B cell (primary cell): ENCODE results near the gene SPRY4. TPM values are rescaled to one million over a fixed set of nuclear protein-coding genes. Genes with fewer than 3 reads are reported as not detected.

Experiments
- ATAC-seq: fragments of 200-7000 bp; cut with Tn5 transposase; one replicate; pipeline ENCODE4 v1.10.0; 2021; ENCODE audit warnings: low read depth, mild to moderate bottlenecking, moderate number of reproducible peaks, moderate library complexity
- CTCF ChIA-PET: fragments of 350-600 bp; sonication (Branson Sonifier 250); formaldehyde crosslinking; loops from one replicate; lab custom pipeline; 2021; ENCODE audit warnings: antibody characterized with exemption, inconsistent platforms; lab: Charles Lee
- POLR2A ChIA-PET: fragments of 350-600 bp; sonication (Branson Sonifier 250); formaldehyde crosslinking; loops from one replicate; lab custom pipeline; 2021; ENCODE audit warnings: antibody characterized with exemption; lab: Charles Lee
- DNase-seq: peaks from one replicate; pipeline ENCODE4 v3.0.0; 2013
- H2AFZ ChIP-seq: 2 replicates; pipeline ENCODE4 v1.6.1; 2012; ENCODE audit warnings: mild to moderate bottlenecking, low read depth, low read length; ENCODE audit not compliant: insufficient read depth, poor library complexity, severe bottlenecking
- H3K27ac ChIP-seq, 2 donors: 1 replicate in 1 of 2; 2 replicates in 1 of 2; pipeline ENCODE4 v1.5.1; 2012 to 2013; ENCODE audit warnings: low read length in 2 of 2, mild to moderate bottlenecking in 2 of 2, moderate library complexity in 1 of 2
- H3K27me3 ChIP-seq, 4 experiments: fragments of 200-600 bp in 1 of 4; sonication (generic) in 1 of 4; replicated peaks in 1 of 4; 1 replicate in 2 of 4; 2 replicates in 2 of 4; pipeline versions ENCODE4 v1.6.1 to v1.7.0; 2013 to 2016; ENCODE audit warnings: low read length in 3 of 4, mild to moderate bottlenecking in 2 of 4, mixed read lengths in 1 of 4, moderate library complexity in 1 of 4; ENCODE audit not compliant: insufficient read depth in 4 of 4, control insufficient read depth in 3 of 4; ENCODE audit errors: control extremely low read depth in 1 of 4
- H3K36me3 ChIP-seq, 2 experiments: replicated peaks in 1 of 2; 1 replicate in 1 of 2; 2 replicates in 1 of 2; pipeline versions ENCODE4 v1.6.1 to v1.7.1; 2013; ENCODE audit warnings: low read length in 1 of 2; ENCODE audit not compliant: insufficient read depth in 2 of 2, control insufficient read depth in 1 of 2; ENCODE audit errors: control extremely low read depth in 1 of 2, extremely low read depth in 1 of 2
- H3K4me1 ChIP-seq, 2 donors: fragments of 200-600 bp in 1 of 2; sonication (generic) in 1 of 2; 1 replicate in 1 of 2; 2 replicates in 1 of 2; pipeline versions ENCODE4 v1.5.1 to v1.6.1; 2013 to 2017; ENCODE audit warnings: low read length in 2 of 2; ENCODE audit not compliant: control insufficient read depth in 2 of 2, insufficient read depth in 2 of 2
- H3K4me2 ChIP-seq: replicated peaks from 2 replicates; pipeline ENCODE3; 2012; ENCODE audit warnings: mild to moderate bottlenecking, low read depth, low read length; ENCODE audit not compliant: poor library complexity, severe bottlenecking
- H3K4me3 ChIP-seq, 5 experiments: fragments of 200-600 bp in 1 of 5; sonication (generic) in 1 of 5; 1 replicate in 3 of 5; 2 replicates in 2 of 5; pipeline versions ENCODE4 v1.5.1 to v1.7.0; 2011 to 2016; ENCODE audit warnings: low read length in 4 of 5, mild to moderate bottlenecking in 4 of 5, low read depth in 2 of 5, control low read depth in 1 of 5, moderate library complexity in 1 of 5; ENCODE audit not compliant: insufficient read depth in 1 of 5; ENCODE audit errors: control extremely low read depth in 1 of 5, extremely low read depth in 1 of 5
- H3K79me2 ChIP-seq: fragments of 200-600 bp; sonication (generic); one replicate; pipeline ENCODE4 v1.6.0; 2016; ENCODE audit warnings: low read length; ENCODE audit not compliant: control insufficient read depth, insufficient read depth
- H3K9ac ChIP-seq: fragments of 200-600 bp; sonication (generic); 2 replicates; pipeline ENCODE4 v1.6.1; 2017; ENCODE audit warnings: mild to moderate bottlenecking, low read length, moderate library complexity
- H3K9me3 ChIP-seq, 3 donors: one replicate each; pipeline versions ENCODE4 v1.6.1 to v1.7.1; 2013; ENCODE audit warnings: low read length in 2 of 3; ENCODE audit not compliant: control insufficient read depth in 2 of 3, insufficient read depth in 1 of 3; ENCODE audit errors: control extremely low read depth in 1 of 3
- H4K20me1 ChIP-seq: 2 replicates; pipeline ENCODE4 v1.6.0; 2012; ENCODE audit warnings: mild to moderate bottlenecking, low read length; ENCODE audit not compliant: insufficient read depth, control insufficient read depth, poor library complexity, severe bottlenecking
- H3K27ac Mint-ChIP-seq: one replicate; pipeline ENCODE4 v1.8.0; 2021; ENCODE audit warnings: mixed read lengths
- H3K27me3 Mint-ChIP-seq: one replicate; pipeline ENCODE4 v1.8.0; 2021; ENCODE audit warnings: mixed read lengths
- H3K4me1 Mint-ChIP-seq: one replicate; pipeline ENCODE4 v1.8.0; 2021; ENCODE audit warnings: mixed read lengths
- H3K4me3 Mint-ChIP-seq: one replicate; pipeline ENCODE4 v1.8.0; 2021; ENCODE audit warnings: mixed read lengths
- H3K9me3 Mint-ChIP-seq: one replicate; pipeline ENCODE4 v1.8.0; 2022; ENCODE audit warnings: mixed read lengths; ENCODE audit not compliant: insufficient read depth
- EZH2 ChIP-seq: IDR thresholded peaks from 2 replicates; pipeline ENCODE4 v1.6.1; 2012; ENCODE audit warnings: borderline replicate concordance, low read depth, mild to moderate bottlenecking, moderate library complexity, low read length; ENCODE audit not compliant: insufficient read depth, poor library complexity, severe bottlenecking
- WGBS: methylation state at CpG from one replicate; pipeline ENCODE4 v1.1.5; 2013; ENCODE audit warnings: missing lambda C conversion rate; ENCODE audit not compliant: insufficient coverage; 5-methylcytosine and 5-hydroxymethylcytosine counted together
- intact Hi-C: fragments of 100-400 bp; cut with micrococcal nuclease; formaldehyde crosslinking; loops from one replicate; pipeline ENCODE4 v1.10.0; 2022
- polyA plus RNA-seq: library from polyadenylated mRNA; depleted of rRNA; stranded (reverse); fragments of >200 nt; gene quantifications from 2 replicates; pipeline ENCODE4 v1.2.3, GENCODE V29; 2012
- total RNA-seq, 2 donors: library from RNA; stranded (reverse); fragments of 120-200 nt in 1 of 2; gene quantifications; 1 replicate in 1 of 2; 2 replicates in 1 of 2; pipeline versions ENCODE4 v1.2.3 to v1.2.4, GENCODE V29; 2013 to 2022
- TF ChIP-seq, protein P1 (sequence below): fragments of 200-600 bp; IDR thresholded peaks from one replicate; pipeline ENCODE4 v1.8.0; 2022; ENCODE audit warnings: antibody characterized with exemption, mild to moderate bottlenecking

Gene SPRY4
- total and polyA plus RNA-seq, 2 donors (not counting 1 experiment from before 2014, with no cell fraction given): 0.06 TPM; not detected in 1

- Histone ChIP-seq H3K79me2 (no peaks in the 10 kb centered on the region), H2AFZ (no peak overlapping the region), H3K4me1 (peaks cover 52 to 57% of the 10 kb centered on the region in 2 donors), H3K4me2 (no peak overlapping the region), H3K27me3 (peaks cover 0 to 34% (median 10%) of the 10 kb centered on the region in 4 experiments), H3K27ac (no peak overlapping the region), H3K9me3 (peaks cover 0 to 14% (median 0%) of the 10 kb centered on the region in 3 donors), H3K36me3 (no peaks in the 10 kb centered on the region), H4K20me1 (no peaks in the 10 kb centered on the region), H3K4me3 (no peak overlapping the region), H3K9ac (no peak overlapping the region)
- Mint-ChIP-seq H3K27me3 (peaks cover 10% of the 10 kb centered on the region), H3K4me1 (peaks cover 58% of the 10 kb centered on the region), H3K4me3 (no peak overlapping the region), H3K9me3 (no peaks in the 10 kb centered on the region), H3K27ac (no peak overlapping the region)
- TF ChIP-seq EZH2: no peak
- TF ChIP-seq, protein P1, sequence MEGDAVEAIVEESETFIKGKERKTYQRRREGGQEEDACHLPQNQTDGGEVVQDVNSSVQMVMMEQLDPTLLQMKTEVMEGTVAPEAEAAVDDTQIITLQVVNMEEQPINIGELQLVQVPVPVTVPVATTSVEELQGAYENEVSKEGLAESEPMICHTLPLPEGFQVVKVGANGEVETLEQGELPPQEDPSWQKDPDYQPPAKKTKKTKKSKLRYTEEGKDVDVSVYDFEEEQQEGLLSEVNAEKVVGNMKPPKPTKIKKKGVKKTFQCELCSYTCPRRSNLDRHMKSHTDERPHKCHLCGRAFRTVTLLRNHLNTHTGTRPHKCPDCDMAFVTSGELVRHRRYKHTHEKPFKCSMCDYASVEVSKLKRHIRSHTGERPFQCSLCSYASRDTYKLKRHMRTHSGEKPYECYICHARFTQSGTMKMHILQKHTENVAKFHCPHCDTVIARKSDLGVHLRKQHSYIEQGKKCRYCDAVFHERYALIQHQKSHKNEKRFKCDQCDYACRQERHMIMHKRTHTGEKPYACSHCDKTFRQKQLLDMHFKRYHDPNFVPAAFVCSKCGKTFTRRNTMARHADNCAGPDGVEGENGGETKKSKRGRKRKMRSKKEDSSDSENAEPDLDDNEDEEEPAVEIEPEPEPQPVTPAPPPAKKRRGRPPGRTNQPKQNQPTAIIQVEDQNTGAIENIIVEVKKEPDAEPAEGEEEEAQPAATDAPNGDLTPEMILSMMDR: no peak
- 83% methylated on average over 3 of the region's 12 CpGs for WGBS
- POLR2A ChIA-PET: no interaction called here
- CTCF ChIA-PET: no interaction called here
- intact Hi-C loops: loop anchor here (5.0 kb wide), 1 partner anchor 357 kb away; no protein-coding TSS in a partner anchor
- DNase-seq: no peak
- ATAC-seq: no peak
Observed at GRCh38 chr5:142360607-142361120, 35.8 kb upstream of the SPRY4 start.

DNA sequence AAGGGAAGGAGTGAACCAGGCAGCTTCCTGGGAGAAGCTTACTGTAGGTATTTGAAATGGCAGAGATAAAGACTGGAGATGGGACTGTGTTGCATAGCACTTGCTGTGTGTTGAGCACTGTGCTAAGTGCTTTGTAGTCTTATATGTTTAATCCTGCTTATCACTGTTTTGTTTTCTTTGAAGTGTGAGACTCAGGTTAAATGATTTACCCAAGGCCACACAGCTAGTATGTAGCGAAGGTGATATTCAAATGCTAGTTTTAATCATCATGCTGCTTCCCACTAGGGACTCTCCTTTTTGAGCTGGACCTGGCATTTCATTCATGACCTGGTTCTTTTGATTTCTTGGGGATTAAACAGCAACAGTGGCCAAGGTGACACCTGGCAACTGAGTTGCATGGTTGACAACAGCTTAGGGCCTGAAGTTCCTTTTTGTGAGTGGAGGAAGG is 35.3 kb upstream of the SPRY4 start:
- no peak overlapping the region for H2AFZ ChIP-seq
- no peaks in the 10 kb centered on the region for H3K79me2 ChIP-seq
- H3K27me3 ChIP-seq: peaks cover 0 to 36% (median 12%) of the 10 kb centered on the region in 4 experiments
- no peak overlapping the region for H3K27ac Mint-ChIP-seq
- H3K9ac ChIP-seq: no peak overlapping the region
- peak overlapping the region; percentile 4 for H3K4me2 ChIP-seq
- no peaks in the 10 kb centered on the region for H4K20me1 ChIP-seq
- no peak for TF ChIP-seq EZH2
- TF ChIP-seq, protein P1: no peak
- DNase-seq (peak; percentile 55), ATAC-seq (no peak)
- H3K27ac ChIP-seq: no peak overlapping the region
- WGBS: 75% methylated on average over 1 of the region's 1 CpG
- H3K9me3 ChIP-seq: peaks cover 0 to 16% (median 0%) of the 10 kb centered on the region in 3 donors
- CTCF ChIA-PET: no interaction called here
- intact Hi-C loops: loop anchor here (5.0 kb wide), 1 partner anchor 357 kb away; no protein-coding TSS in a partner anchor
- H3K4me3 ChIP-seq: no peak overlapping the region
- H3K36me3 ChIP-seq: no peaks in the 10 kb centered on the region
- peaks cover 53 to 59% of the 10 kb centered on the region in 2 donors for H3K4me1 ChIP-seq
- POLR2A ChIA-PET: no interaction called here
- peaks cover 58% of the 10 kb centered on the region for H3K4me1 Mint-ChIP-seq
- no peak overlapping the region for H3K4me3 Mint-ChIP-seq
- peaks cover 7% of the 10 kb centered on the region for H3K27me3 Mint-ChIP-seq
- no peaks in the 10 kb centered on the region for H3K9me3 Mint-ChIP-seq
